GM23338 (cell line): Measurements from ENCODE around the gene SYT12. TPM values are rescaled to one million over a fixed set of nuclear protein-coding genes. Genes with fewer than 3 reads are reported as not detected.

Experiments used
- ATAC-seq: fragments of 200-7000 bp; cut with Tn5 transposase; 3 replicates; pipeline ENCODE4 v1.9.1; 2020
- DNase-seq: peaks from one replicate; pipeline ENCODE4 v3.0.0-alpha.2; 2015; ENCODE audit warnings: low spot score
- H2AFZ ChIP-seq: fragments of 200-600 bp; sonication (generic); 2 replicates; pipeline ENCODE4 v1.8.0; 2016; ENCODE audit warnings: antibody characterized with exemption, mild to moderate bottlenecking, moderate library complexity
- H3F3A ChIP-seq: fragments of 200-600 bp; sonication (generic); replicated peaks from 2 replicates; pipeline ENCODE4 v1.8.0; 2017; ENCODE audit warnings: antibody characterized with exemption, mixed run types, low read depth
- H3K27ac ChIP-seq: fragments of 200-600 bp; sonication (generic); 2 replicates; pipeline ENCODE4 v1.6.1; 2016; ENCODE audit warnings: low read depth
- H3K27me3 ChIP-seq: fragments of 200-600 bp; sonication (generic); 2 replicates; pipeline ENCODE4 v1.8.0; 2016; ENCODE audit warnings: mild to moderate bottlenecking, mixed run types, moderate library complexity; ENCODE audit not compliant: insufficient read depth
- H3K36me3 ChIP-seq: fragments of 200-600 bp; sonication (generic); 2 replicates; pipeline ENCODE4 v1.8.0; 2016; ENCODE audit warnings: mild to moderate bottlenecking; ENCODE audit not compliant: insufficient read depth
- H3K4me1 ChIP-seq: fragments of 200-600 bp; sonication (generic); 2 replicates; pipeline ENCODE4 v1.8.0; 2016; ENCODE audit warnings: mild to moderate bottlenecking, moderate library complexity; ENCODE audit not compliant: insufficient read depth
- H3K4me2 ChIP-seq: fragments of 200-600 bp; sonication (generic); 2 replicates; pipeline ENCODE4 v1.7.1; 2017; ENCODE audit warnings: mixed run types
- H3K4me3 ChIP-seq: fragments of 200-600 bp; sonication (generic); 2 replicates; pipeline ENCODE4 v1.6.1; 2016; ENCODE audit warnings: mixed run types
- H3K79me2 ChIP-seq: fragments of 200-600 bp; sonication (generic); replicated peaks from 2 replicates; pipeline ENCODE4 v1.8.0; 2017; ENCODE audit warnings: mild to moderate bottlenecking; ENCODE audit not compliant: insufficient read depth
- H3K9me2 ChIP-seq: fragments of 200-600 bp; sonication (generic); 2 replicates; pipeline ENCODE4 v1.8.0; 2017; ENCODE audit not compliant: insufficient read depth
- H4K20me1 ChIP-seq: fragments of 200-600 bp; sonication (generic); replicated peaks from 2 replicates; pipeline ENCODE4 v1.8.0; 2017; ENCODE audit warnings: mild to moderate bottlenecking; ENCODE audit not compliant: insufficient read depth
- H3K27ac Mint-ChIP-seq: 2 replicates; pipeline ENCODE4 v1.8.0; 2020; ENCODE audit warnings: inconsistent platforms, mild to moderate bottlenecking, moderate library complexity, mixed read lengths
- H3K27me3 Mint-ChIP-seq: 3 replicates; pipeline ENCODE4 v1.8.0; 2022; ENCODE audit warnings: low read depth, mild to moderate bottlenecking, moderate library complexity, mixed read lengths, inconsistent platforms; ENCODE audit not compliant: insufficient read depth, poor library complexity
- H3K36me3 Mint-ChIP-seq: 3 replicates; pipeline ENCODE4 v1.8.0; 2021; ENCODE audit warnings: low read depth, mild to moderate bottlenecking, inconsistent platforms, moderate library complexity, mixed read lengths
- H3K4me1 Mint-ChIP-seq: 3 replicates; pipeline ENCODE4 v1.8.0; 2020; ENCODE audit warnings: mild to moderate bottlenecking, inconsistent platforms, mixed read lengths
- H3K4me3 Mint-ChIP-seq: 3 replicates; pipeline ENCODE4 v1.8.0; 2021; ENCODE audit warnings: moderate library complexity, mild to moderate bottlenecking, inconsistent platforms, mixed read lengths
- H3K9me3 Mint-ChIP-seq: 3 replicates; pipeline ENCODE4 v1.8.0; 2020; ENCODE audit warnings: moderate library complexity, mild to moderate bottlenecking, inconsistent platforms, mixed read lengths
- CREB1 ChIP-seq: fragments of 250-450 bp; sonication (Bioruptor Pico); IDR thresholded peaks from 2 replicates; pipeline ENCODE4 v1.5.0; 2020; ENCODE audit warnings: low read depth, mild to moderate bottlenecking, moderate library complexity
- CTCF ChIP-seq, 2 experiments: fragments of 200-600 bp in 1 of 2; sonication (generic) in 1 of 2; conservative IDR thresholded peaks; 2 replicates each; pipeline versions ENCODE4 v1.5.1 to v1.6.1; 2016 to 2017; ENCODE audit warnings: antibody characterized with exemption in 2 of 2, low read depth in 2 of 2, mild to moderate bottlenecking in 2 of 2, moderate library complexity in 1 of 2
- EZH2 ChIP-seq: fragments of 200-600 bp; sonication (generic); IDR thresholded peaks from one replicate; pipeline ENCODE4 v1.8.0; 2017; ENCODE audit warnings: antibody characterized with exemption, mild to moderate bottlenecking, low read depth; ENCODE audit not compliant: unreplicated experiment
- EZH2phosphoT487 ChIP-seq: fragments of 200-600 bp; sonication (generic); IDR thresholded peaks from one replicate; pipeline ENCODE4 v1.8.1; 2018; ENCODE audit warnings: antibody characterized with exemption; ENCODE audit not compliant: unreplicated experiment
- JUNB ChIP-seq: IDR thresholded peaks from one replicate; pipeline ENCODE4 v1.6.1; 2016; ENCODE audit warnings: antibody characterized with exemption; ENCODE audit not compliant: unreplicated experiment
- NANOG ChIP-seq: IDR thresholded peaks from 2 replicates; pipeline ENCODE4 v1.6.1; 2016; ENCODE audit warnings: antibody characterized with exemption, borderline replicate concordance
- POLR2AphosphoS5 ChIP-seq: IDR thresholded peaks from 2 replicates; pipeline ENCODE4 v1.6.1; 2016; ENCODE audit warnings: antibody characterized with exemption, low read depth
- REST ChIP-seq: IDR thresholded peaks from one replicate; pipeline ENCODE4 v1.6.1; 2018; ENCODE audit warnings: antibody characterized with exemption; ENCODE audit not compliant: unreplicated experiment
- STAT1 ChIP-seq: IDR thresholded peaks from one replicate; pipeline ENCODE4 v1.6.1; 2016; ENCODE audit warnings: antibody characterized with exemption; ENCODE audit not compliant: unreplicated experiment
- ZNF114 ChIP-seq: fragments of 250-450 bp; sonication (Bioruptor Pico); IDR thresholded peaks from 2 replicates; pipeline ENCODE4 v1.5.0; 2020; ENCODE audit warnings: mild to moderate bottlenecking, moderate library complexity
- ZNF331 ChIP-seq: fragments of 250-450 bp; sonication (Bioruptor Pico); IDR thresholded peaks from 2 replicates; pipeline ENCODE4 v1.5.0; 2020; ENCODE audit warnings: low read depth, mild to moderate bottlenecking, moderate library complexity
- polyA plus RNA-seq: library from polyadenylated mRNA; unstranded; fragments of >200 nt; fragmentation: Nextera tagmentation; extraction: Ambion mirVana; gene quantifications from 2 replicates; pipeline ENCODE4 v1.2.1, GENCODE V29; 2016
- total RNA-seq: library from RNA; depleted of rRNA; stranded (reverse); fragments of >200 nt; shearing (Covaris generic); gene quantifications from 2 replicates; pipeline ENCODE4 v1.2.3, GENCODE V29; 2014
- TF ChIP-seq, protein P1 (sequence below): IDR thresholded peaks from 2 replicates; pipeline ENCODE4 v1.6.1; 2016; ENCODE audit warnings: antibody characterized with exemption
- TF ChIP-seq, protein P2 (sequence below): fragments of 250-450 bp; sonication (Bioruptor Pico); IDR thresholded peaks from 2 replicates; pipeline ENCODE4 v1.5.0; 2020; ENCODE audit warnings: mild to moderate bottlenecking, moderate library complexity

SYT12 gene
- total and polyA plus RNA-seq, 2 experiments from 2014 or later, result 0.92 to 2.5 TPM

DNA sequence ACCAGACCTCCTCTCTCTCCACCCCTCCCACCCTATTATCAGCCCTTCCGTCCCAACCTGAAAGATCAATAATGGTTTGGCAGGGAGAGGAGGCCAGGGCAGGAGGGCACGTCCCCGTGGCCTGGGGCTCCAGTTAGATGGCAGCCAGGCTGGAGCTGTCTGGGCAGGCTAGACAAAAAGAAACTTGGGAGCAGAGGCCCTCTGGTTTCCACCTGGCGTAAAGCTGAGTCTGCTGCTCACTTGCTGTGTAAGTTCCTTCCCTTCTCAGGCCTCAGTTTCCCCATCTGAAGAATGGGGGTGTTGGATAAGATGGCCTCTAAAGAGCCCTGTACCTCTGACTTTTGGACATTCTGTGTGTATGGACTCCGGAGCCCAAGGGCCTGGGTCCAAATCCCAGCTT, 30.0 kb downstream of the SYT12 start:
- ATAC-seq (no peak), DNase-seq (no peak)
- H3K4me2 ChIP-seq, result no peak overlapping the region
- H3K4me3 ChIP-seq, result no peak overlapping the region
- 0 out of 2 replicates have a peak, but pooled peaks cover 14% of the 10 kb centered on the region for H3F3A ChIP-seq
- H4K20me1 ChIP-seq, result no peaks in the 10 kb centered on the region
- Mint-ChIP-seq H3K36me3 (no peaks in the 10 kb centered on the region), H3K9me3 (no peaks in the 10 kb centered on the region), H3K27me3 (peaks cover 24% of the 10 kb centered on the region), H3K27ac (no peak overlapping the region), H3K4me1 (peaks cover 29% of the 10 kb centered on the region), H3K4me3 (no peak overlapping the region; the same call in 2 of the 3 replicates)
- H3K36me3 ChIP-seq, result no peaks in the 10 kb centered on the region
- peaks cover 8% of the 10 kb centered on the region for H3K27me3 ChIP-seq
- TF ChIP-seq EZH2phosphoT487 (no peak), STAT1 (no peak), EZH2 (no peak), CTCF (conservative IDR thresholded peaks at IDR 0.05; ENCODE audit: low read depth in 2 of 2) (no peak), NANOG (no peak), ZNF114 (no peak), CREB1 (CRISPR knock-in tag) (no peak), REST (no peak), POLR2AphosphoS5 (no peak), JUNB (no peak), ZNF331 (CRISPR knock-in tag) (no peak)
- TF ChIP-seq, protein P1, sequence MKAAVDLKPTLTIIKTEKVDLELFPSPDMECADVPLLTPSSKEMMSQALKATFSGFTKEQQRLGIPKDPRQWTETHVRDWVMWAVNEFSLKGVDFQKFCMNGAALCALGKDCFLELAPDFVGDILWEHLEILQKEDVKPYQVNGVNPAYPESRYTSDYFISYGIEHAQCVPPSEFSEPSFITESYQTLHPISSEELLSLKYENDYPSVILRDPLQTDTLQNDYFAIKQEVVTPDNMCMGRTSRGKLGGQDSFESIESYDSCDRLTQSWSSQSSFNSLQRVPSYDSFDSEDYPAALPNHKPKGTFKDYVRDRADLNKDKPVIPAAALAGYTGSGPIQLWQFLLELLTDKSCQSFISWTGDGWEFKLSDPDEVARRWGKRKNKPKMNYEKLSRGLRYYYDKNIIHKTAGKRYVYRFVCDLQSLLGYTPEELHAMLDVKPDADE, result no peak
- TF ChIP-seq, protein P2, sequence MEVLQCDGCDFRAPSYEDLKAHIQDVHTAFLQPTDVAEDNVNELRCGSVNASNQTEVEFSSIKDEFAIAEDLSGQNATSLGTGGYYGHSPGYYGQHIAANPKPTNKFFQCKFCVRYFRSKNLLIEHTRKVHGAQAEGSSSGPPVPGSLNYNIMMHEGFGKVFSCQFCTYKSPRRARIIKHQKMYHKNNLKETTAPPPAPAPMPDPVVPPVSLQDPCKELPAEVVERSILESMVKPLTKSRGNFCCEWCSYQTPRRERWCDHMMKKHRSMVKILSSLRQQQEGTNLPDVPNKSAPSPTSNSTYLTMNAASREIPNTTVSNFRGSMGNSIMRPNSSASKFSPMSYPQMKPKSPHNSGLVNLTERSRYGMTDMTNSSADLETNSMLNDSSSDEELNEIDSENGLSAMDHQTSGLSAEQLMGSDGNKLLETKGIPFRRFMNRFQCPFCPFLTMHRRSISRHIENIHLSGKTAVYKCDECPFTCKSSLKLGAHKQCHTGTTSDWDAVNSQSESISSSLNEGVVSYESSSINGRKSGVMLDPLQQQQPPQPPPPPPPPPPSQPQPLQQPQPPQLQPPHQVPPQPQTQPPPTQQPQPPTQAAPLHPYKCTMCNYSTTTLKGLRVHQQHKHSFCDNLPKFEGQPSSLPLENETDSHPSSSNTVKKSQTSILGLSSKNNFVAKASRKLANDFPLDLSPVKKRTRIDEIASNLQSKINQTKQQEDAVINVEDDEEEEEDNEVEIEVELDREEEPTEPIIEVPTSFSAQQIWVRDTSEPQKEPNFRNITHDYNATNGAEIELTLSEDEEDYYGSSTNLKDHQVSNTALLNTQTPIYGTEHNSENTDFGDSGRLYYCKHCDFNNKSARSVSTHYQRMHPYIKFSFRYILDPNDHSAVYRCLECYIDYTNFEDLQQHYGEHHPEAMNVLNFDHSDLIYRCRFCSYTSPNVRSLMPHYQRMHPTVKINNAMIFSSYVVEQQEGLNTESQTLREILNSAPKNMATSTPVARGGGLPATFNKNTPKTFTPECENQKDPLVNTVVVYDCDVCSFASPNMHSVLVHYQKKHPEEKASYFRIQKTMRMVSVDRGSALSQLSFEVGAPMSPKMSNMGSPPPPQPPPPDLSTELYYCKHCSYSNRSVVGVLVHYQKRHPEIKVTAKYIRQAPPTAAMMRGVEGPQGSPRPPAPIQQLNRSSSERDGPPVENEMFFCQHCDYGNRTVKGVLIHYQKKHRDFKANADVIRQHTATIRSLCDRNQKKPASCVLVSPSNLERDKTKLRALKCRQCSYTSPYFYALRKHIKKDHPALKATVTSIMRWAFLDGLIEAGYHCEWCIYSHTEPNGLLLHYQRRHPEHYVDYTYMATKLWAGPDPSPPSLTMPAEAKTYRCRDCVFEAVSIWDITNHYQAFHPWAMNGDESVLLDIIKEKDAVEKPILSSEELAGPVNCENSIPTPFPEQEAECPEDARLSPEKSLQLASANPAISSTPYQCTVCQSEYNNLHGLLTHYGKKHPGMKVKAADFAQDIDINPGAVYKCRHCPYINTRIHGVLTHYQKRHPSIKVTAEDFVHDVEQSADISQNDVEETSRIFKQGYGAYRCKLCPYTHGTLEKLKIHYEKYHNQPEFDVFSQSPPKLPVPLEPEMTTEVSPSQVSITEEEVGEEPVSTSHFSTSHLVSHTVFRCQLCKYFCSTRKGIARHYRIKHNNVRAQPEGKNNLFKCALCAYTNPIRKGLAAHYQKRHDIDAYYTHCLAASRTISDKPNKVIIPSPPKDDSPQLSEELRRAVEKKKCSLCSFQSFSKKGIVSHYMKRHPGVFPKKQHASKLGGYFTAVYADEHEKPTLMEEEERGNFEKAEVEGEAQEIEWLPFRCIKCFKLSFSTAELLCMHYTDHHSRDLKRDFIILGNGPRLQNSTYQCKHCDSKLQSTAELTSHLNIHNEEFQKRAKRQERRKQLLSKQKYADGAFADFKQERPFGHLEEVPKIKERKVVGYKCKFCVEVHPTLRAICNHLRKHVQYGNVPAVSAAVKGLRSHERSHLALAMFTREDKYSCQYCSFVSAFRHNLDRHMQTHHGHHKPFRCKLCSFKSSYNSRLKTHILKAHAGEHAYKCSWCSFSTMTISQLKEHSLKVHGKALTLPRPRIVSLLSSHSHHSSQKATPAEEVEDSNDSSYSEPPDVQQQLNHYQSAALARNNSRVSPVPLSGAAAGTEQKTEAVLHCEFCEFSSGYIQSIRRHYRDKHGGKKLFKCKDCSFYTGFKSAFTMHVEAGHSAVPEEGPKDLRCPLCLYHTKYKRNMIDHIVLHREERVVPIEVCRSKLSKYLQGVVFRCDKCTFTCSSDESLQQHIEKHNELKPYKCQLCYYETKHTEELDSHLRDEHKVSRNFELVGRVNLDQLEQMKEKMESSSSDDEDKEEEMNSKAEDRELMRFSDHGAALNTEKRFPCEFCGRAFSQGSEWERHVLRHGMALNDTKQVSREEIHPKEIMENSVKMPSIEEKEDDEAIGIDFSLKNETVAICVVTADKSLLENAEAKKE (CRISPR knock-in tag), result no peak
- no peaks in the 10 kb centered on the region for H3K79me2 ChIP-seq
- no peak overlapping the region for H3K27ac ChIP-seq
- H3K4me1 ChIP-seq, result peaks cover 21% of the 10 kb centered on the region
- no peaks in the 10 kb centered on the region for H3K9me2 ChIP-seq
- no peak overlapping the region for H2AFZ ChIP-seq
